K562 (cell line): Measurements from ENCODE around the gene TBCEL. TPM values are rescaled to one million over a fixed set of nuclear protein-coding genes. Genes with fewer than 3 reads are reported as not detected.

Source experiments
- ATAC-seq: fragments of 200-7000 bp; cut with Tn5 transposase; 3 replicates; pipeline ENCODE4 v1.9.1; 2020; ENCODE audit warnings: moderate library complexity
- BruUV-seq: library from RNA; stranded (reverse); fragments of 400-500 nt; replicated peaks from 2 replicates; lab custom pipeline; 2021; lab: Mats Ljungman, UMichigan
- CTCF ChIA-PET: fragments of 300-600 bp; formaldehyde crosslinking; extraction: SDS; loops from one replicate; lab custom pipeline; 2021; ENCODE audit warnings: low intra/inter-chr PET ratio; lab: Yijun Ruan, JAX
- POLR2A ChIA-PET: fragments of 300-600, 350-650 bp; sonication (Branson Sonifier 250); formaldehyde crosslinking; extraction: SDS; loops from one replicate; lab custom pipeline; 2021; ENCODE audit warnings: antibody characterized with exemption, inconsistent platforms; lab: Yijun Ruan, JAX
- DNase-seq, 4 experiments: peaks; one replicate each; pipeline versions ENCODE4 v3.0.0 to v3.0.0-alpha.2; 2011 to 2018; ENCODE audit warnings: low spot score in 3 of 4, mixed read lengths in 3 of 4; ENCODE audit errors: extremely low read depth in 1 of 4
- FAIRE-seq: peaks from 2 replicates; lab custom pipeline; 2011; peaks lifted over from hg19 to GRCh38; lab: Jason Lieb, UNC
- H2AFZ ChIP-seq: 2 replicates; pipeline ENCODE4 v1.6.0; 2011; ENCODE audit warnings: low read depth, low read length, control low read depth, inconsistent platforms
- H3K27ac ChIP-seq: fragments of 200-600 bp; 3 replicates; pipeline ENCODE4 v1.8.0; 2011; ENCODE audit warnings: low read depth, mild to moderate bottlenecking, control low read depth, inconsistent platforms, low read length, moderate library complexity, mixed read lengths; ENCODE audit errors: extremely low read depth
- H3K27me3 ChIP-seq, 2 experiments: fragments of 300-600 bp in 1 of 2; 2 replicates in 1 of 2; 3 replicates in 1 of 2; pipeline versions ENCODE4 v1.6.0 to v1.8.0; 2011; ENCODE audit warnings: inconsistent platforms in 2 of 2, low read length in 2 of 2, mild to moderate bottlenecking in 1 of 2, mixed read lengths in 1 of 2, moderate library complexity in 1 of 2; ENCODE audit not compliant: control insufficient read depth in 2 of 2, insufficient read depth in 2 of 2
- H3K36me3 ChIP-seq: fragments of 300-600 bp; 3 replicates; pipeline ENCODE4 v1.8.0; 2011; ENCODE audit warnings: mild to moderate bottlenecking, low read length, inconsistent platforms; ENCODE audit not compliant: control insufficient read depth, insufficient read depth
- H3K4me1 ChIP-seq, 2 experiments: fragments of 200-600 bp in 1 of 2; replicated peaks in 1 of 2; 2 replicates in 1 of 2; 3 replicates in 1 of 2; pipeline versions ENCODE4 v1.5.1 to v1.8.0; 2011; ENCODE audit warnings: inconsistent platforms in 2 of 2, low read length in 2 of 2, mild to moderate bottlenecking in 1 of 2, mixed read lengths in 1 of 2, moderate library complexity in 1 of 2; ENCODE audit not compliant: control insufficient read depth in 2 of 2, insufficient read depth in 2 of 2
- H3K4me2 ChIP-seq: 2 replicates; pipeline ENCODE4 v1.6.1; 2011; ENCODE audit warnings: low read length, control low read depth, inconsistent platforms, mixed read lengths; ENCODE audit not compliant: insufficient read depth
- H3K4me3 ChIP-seq: fragments of 200-600 bp; sonication (generic), shearing (Covaris generic); 2 replicates; pipeline ENCODE4 v1.5.1; 2016; ENCODE audit warnings: control low read depth, inconsistent platforms
- H3K79me2 ChIP-seq: fragments of 200-600 bp; 3 replicates; pipeline ENCODE4 v1.8.0; 2011; ENCODE audit warnings: low read length, inconsistent platforms; ENCODE audit not compliant: control insufficient read depth, insufficient read depth
- H3K9ac ChIP-seq, 2 experiments: 2 replicates each; pipeline versions ENCODE4 v1.6.0 to v1.6.1; 2011; ENCODE audit warnings: low read depth in 2 of 2, low read length in 2 of 2, control low read depth in 1 of 2, inconsistent platforms in 1 of 2, mild to moderate bottlenecking in 1 of 2, mixed read lengths in 1 of 2; ENCODE audit not compliant: insufficient read depth in 1 of 2
- H3K9me1 ChIP-seq: one replicate; pipeline ENCODE4 v1.6.0; 2011; ENCODE audit warnings: inconsistent platforms, mild to moderate bottlenecking, low read length, moderate library complexity; ENCODE audit not compliant: control insufficient read depth, insufficient read depth
- H3K9me3 ChIP-seq: replicated peaks from 2 replicates; pipeline ENCODE4 v1.5.1; 2011; ENCODE audit warnings: low read depth, low read length, inconsistent platforms; ENCODE audit not compliant: control insufficient read depth, insufficient read depth
- H4K20me1 ChIP-seq: replicated peaks from 2 replicates; pipeline ENCODE4 v1.6.1; 2011; ENCODE audit warnings: low read length, inconsistent platforms, mixed read lengths; ENCODE audit not compliant: control insufficient read depth, insufficient read depth
- CCAR2 ChIP-seq: fragments of 200-400 bp; formaldehyde crosslinking; IDR thresholded peaks from 2 replicates; pipeline ENCODE4 v1.6.1; 2017; ENCODE audit warnings: mild to moderate bottlenecking, low read depth, low read length
- RBM15 ChIP-seq: fragments of 200-400 bp; formaldehyde crosslinking; IDR thresholded peaks from 2 replicates; pipeline ENCODE4 v1.6.1; 2018; ENCODE audit warnings: mild to moderate bottlenecking, low read length, moderate library complexity; ENCODE audit not compliant: insufficient read depth
- SMARCE1 ChIP-seq: fragments of 450-650 bp; IDR thresholded peaks from 2 replicates; pipeline ENCODE4 v1.7.1; 2016; ENCODE audit warnings: mild to moderate bottlenecking
- ZNF57 ChIP-seq: fragments of 450-650 bp; formaldehyde crosslinking; IDR thresholded peaks from 2 replicates; pipeline ENCODE4 v1.4.0; 2020; ENCODE audit warnings: mild to moderate bottlenecking, moderate library complexity
- ZNF695 ChIP-seq: fragments of 450-650 bp; formaldehyde crosslinking; IDR thresholded peaks from 2 replicates; pipeline ENCODE4 v1.4.0; 2020; ENCODE audit warnings: mild to moderate bottlenecking, moderate library complexity
- WGBS: fragments of 100-300 bp; shearing (Covaris generic); methylation state at CpG from one replicate; pipeline ENCODE4 v1.1.6; 2016; ENCODE audit warnings: low coverage, mixed read lengths; ENCODE audit not compliant: insufficient coverage; ENCODE audit errors: missing lambda C conversion rate; 5-methylcytosine and 5-hydroxymethylcytosine counted together
- in situ Hi-C: fragments of 300-500 bp; cut with MboI; formaldehyde crosslinking; loops from 4 replicates; pipeline ENCODE4 v1.15.0; 2018; ENCODE audit warnings: inconsistent platforms, mixed read lengths
- intact Hi-C: fragments of 100-400 bp; cut with micrococcal nuclease; formaldehyde crosslinking; loops from 2 replicates; pipeline ENCODE4 v1.14.2; 2022
- polyA plus RNA-seq, 8 experiments: library from polyadenylated mRNA; depleted of rRNA in 4 of 8; stranded (reverse) in 5 of 8; unstranded in 3 of 8; fragments of >200 nt; fragmentation: Nextera tagmentation in 2 of 8; fragmentation: Illumina TruSeq in 1 of 8; extraction: Ambion mirVana in 2 of 8; extraction: Trizol in 1 of 8; gene quantifications; 2 replicates each; pipeline versions ENCODE4 v1.2.1 to v1.2.3, GENCODE V29; 2011 to 2014; ENCODE audit warnings: inconsistent platforms in 1 of 8, missing spikeins in 1 of 8
- total RNA-seq, 7 experiments: library from RNA; depleted of rRNA in 6 of 7; stranded (reverse); fragments of >200 nt in 6 of 7; fragmentation: Illumina TruSeq in 2 of 7; extraction: Trizol in 2 of 7; gene quantifications; 2 replicates each; pipeline versions ENCODE4 v1.2.1 to v1.2.3, GENCODE V29; 2011 to 2021; ENCODE audit warnings: low replicate concordance in 1 of 7
- TF ChIP-seq, protein P1 (sequence below): fragments of 450-650 bp; IDR thresholded peaks from 2 replicates; pipeline ENCODE4 v1.6.1; 2017; ENCODE audit warnings: antibody characterized with exemption
- TF ChIP-seq, protein P2 (sequence below): fragments of 150-350 bp; IDR thresholded peaks from 2 replicates; pipeline ENCODE4 v1.6.1; 2014; ENCODE audit warnings: low read depth, mild to moderate bottlenecking, low read length, borderline replicate concordance
- TF ChIP-seq, protein P3 (sequence below): fragments of 450-650 bp; IDR thresholded peaks from 2 replicates; pipeline ENCODE4 v1.6.1; 2018; ENCODE audit not compliant: partially characterized antibody
- TF ChIP-seq, protein P4 (sequence below): fragments of 250-450 bp; sonication (Bioruptor Pico); IDR thresholded peaks from 2 replicates; pipeline ENCODE4 v1.5.0; 2021

TBCEL gene
- total and polyA plus RNA-seq, 9 of the 15 experiments (the other 6 are each of a cell fraction or from before 2014, with no cell fraction given) = 0.39 to 2.3 (median 1.4) TPM

DNA sequence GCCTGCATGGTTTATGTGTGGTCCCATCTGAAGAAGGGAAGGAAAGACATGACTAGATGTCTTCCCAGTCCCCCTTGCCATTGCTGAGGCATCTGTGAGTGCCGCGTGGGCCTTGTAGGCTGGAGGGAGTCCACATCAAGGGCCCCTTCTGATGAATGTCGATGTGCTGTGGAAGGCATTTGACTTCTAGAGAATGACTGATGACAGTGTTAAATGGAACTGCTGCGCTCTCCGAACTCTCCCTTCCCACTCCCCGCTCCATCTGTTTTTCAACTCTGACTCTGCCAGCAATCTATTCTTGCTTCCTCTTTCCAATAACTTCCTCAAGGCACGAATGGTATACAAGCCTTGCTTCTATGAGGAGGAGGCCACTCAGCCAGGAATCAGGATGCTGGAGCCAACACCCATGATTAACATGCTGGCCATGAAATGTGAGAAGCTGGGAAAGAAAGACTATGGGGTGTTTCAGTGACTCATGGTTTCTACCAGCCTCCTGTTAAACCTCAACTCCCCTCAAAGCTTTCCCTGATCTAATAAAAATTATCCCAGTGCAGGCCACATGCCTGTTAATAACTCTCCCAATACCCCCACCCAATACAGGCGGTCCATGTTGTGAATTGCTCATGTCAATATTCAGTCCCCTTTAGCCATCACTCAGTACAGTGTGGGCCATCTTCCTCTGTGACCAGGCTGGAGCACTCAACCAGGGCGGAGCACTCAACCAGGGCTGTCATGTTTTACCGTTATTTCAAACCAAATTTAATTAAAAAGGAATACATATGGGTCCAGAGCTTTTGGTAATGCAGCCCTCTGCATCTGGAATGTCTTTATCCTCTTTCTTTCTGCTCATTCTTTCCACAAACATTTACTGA, 46.4 kb upstream of the TBCEL start:
- Histone ChIP-seq H3K9me3 (no peaks in the 10 kb centered on the region), H3K27me3 (peaks cover 0 to 7% of the 10 kb centered on the region in 2 experiments; a peak in 2 of 5 replicates), H3K9me1 (no peaks in the 10 kb centered on the region), H4K20me1 (no peaks in the 10 kb centered on the region; the same call in 1 of the 2 replicates), H3K4me1 (no peaks in the 10 kb centered on the region), H3K79me2 (no peaks in the 10 kb centered on the region), H3K9ac (no peak overlapping the region), H3K27ac (no peak overlapping the region), H3K4me2 (no peak overlapping the region), H2AFZ (no peak overlapping the region), H3K36me3 (no peaks in the 10 kb centered on the region), H3K4me3 (no peak overlapping the region)
- no peak for DNase-seq
- POLR2A ChIA-PET = no interaction called here
- CTCF ChIA-PET = interaction anchor here (0.6 kb wide), 1 partner anchor 114 kb away, joined by 3 read pairs; no protein-coding TSS in a partner anchor
- no TSS peak for BruUV-seq
- 0% methylated on average over 10 of the region's 10 CpGs for WGBS
- no peak for FAIRE-seq
- in situ Hi-C loops = no loop called here
- ATAC-seq = no peak
- TF ChIP-seq RBM15 (no peak), ZNF57 (CRISPR knock-in tag) (no peak), CCAR2 (no peak), ZNF695 (CRISPR knock-in tag) (no peak), SMARCE1 (no peak)
- TF ChIP-seq, protein P1, sequence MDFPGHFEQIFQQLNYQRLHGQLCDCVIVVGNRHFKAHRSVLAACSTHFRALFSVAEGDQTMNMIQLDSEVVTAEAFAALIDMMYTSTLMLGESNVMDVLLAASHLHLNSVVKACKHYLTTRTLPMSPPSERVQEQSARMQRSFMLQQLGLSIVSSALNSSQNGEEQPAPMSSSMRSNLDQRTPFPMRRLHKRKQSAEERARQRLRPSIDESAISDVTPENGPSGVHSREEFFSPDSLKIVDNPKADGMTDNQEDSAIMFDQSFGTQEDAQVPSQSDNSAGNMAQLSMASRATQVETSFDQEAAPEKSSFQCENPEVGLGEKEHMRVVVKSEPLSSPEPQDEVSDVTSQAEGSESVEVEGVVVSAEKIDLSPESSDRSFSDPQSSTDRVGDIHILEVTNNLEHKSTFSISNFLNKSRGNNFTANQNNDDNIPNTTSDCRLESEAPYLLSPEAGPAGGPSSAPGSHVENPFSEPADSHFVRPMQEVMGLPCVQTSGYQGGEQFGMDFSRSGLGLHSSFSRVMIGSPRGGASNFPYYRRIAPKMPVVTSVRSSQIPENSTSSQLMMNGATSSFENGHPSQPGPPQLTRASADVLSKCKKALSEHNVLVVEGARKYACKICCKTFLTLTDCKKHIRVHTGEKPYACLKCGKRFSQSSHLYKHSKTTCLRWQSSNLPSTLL = no peak
- TF ChIP-seq, protein P2, sequence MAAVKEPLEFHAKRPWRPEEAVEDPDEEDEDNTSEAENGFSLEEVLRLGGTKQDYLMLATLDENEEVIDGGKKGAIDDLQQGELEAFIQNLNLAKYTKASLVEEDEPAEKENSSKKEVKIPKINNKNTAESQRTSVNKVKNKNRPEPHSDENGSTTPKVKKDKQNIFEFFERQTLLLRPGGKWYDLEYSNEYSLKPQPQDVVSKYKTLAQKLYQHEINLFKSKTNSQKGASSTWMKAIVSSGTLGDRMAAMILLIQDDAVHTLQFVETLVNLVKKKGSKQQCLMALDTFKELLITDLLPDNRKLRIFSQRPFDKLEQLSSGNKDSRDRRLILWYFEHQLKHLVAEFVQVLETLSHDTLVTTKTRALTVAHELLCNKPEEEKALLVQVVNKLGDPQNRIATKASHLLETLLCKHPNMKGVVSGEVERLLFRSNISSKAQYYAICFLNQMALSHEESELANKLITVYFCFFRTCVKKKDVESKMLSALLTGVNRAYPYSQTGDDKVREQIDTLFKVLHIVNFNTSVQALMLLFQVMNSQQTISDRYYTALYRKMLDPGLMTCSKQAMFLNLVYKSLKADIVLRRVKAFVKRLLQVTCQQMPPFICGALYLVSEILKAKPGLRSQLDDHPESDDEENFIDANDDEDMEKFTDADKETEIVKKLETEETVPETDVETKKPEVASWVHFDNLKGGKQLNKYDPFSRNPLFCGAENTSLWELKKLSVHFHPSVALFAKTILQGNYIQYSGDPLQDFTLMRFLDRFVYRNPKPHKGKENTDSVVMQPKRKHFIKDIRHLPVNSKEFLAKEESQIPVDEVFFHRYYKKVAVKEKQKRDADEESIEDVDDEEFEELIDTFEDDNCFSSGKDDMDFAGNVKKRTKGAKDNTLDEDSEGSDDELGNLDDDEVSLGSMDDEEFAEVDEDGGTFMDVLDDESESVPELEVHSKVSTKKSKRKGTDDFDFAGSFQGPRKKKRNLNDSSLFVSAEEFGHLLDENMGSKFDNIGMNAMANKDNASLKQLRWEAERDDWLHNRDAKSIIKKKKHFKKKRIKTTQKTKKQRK = no peak
- TF ChIP-seq, protein P3, sequence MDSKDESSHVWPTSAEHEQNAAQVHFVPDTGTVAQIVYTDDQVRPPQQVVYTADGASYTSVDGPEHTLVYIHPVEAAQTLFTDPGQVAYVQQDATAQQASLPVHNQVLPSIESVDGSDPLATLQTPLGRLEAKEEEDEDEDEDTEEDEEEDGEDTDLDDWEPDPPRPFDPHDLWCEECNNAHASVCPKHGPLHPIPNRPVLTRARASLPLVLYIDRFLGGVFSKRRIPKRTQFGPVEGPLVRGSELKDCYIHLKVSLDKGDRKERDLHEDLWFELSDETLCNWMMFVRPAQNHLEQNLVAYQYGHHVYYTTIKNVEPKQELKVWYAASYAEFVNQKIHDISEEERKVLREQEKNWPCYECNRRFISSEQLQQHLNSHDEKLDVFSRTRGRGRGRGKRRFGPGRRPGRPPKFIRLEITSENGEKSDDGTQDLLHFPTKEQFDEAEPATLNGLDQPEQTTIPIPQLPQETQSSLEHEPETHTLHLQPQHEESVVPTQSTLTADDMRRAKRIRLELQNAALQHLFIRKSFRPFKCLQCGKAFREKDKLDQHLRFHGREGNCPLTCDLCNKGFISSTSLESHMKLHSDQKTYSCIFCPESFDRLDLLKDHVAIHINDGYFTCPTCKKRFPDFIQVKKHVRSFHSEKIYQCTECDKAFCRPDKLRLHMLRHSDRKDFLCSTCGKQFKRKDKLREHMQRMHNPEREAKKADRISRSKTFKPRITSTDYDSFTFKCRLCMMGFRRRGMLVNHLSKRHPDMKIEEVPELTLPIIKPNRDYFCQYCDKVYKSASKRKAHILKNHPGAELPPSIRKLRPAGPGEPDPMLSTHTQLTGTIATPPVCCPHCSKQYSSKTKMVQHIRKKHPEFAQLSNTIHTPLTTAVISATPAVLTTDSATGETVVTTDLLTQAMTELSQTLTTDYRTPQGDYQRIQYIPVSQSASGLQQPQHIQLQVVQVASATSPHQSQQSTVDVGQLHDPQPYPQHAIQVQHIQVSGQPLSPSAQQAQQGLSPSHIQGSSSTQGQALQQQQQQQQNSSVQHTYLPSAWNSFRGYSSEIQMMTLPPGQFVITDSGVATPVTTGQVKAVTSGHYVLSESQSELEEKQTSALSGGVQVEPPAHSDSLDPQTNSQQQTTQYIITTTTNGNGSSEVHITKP = no peak
- TF ChIP-seq, protein P4, sequence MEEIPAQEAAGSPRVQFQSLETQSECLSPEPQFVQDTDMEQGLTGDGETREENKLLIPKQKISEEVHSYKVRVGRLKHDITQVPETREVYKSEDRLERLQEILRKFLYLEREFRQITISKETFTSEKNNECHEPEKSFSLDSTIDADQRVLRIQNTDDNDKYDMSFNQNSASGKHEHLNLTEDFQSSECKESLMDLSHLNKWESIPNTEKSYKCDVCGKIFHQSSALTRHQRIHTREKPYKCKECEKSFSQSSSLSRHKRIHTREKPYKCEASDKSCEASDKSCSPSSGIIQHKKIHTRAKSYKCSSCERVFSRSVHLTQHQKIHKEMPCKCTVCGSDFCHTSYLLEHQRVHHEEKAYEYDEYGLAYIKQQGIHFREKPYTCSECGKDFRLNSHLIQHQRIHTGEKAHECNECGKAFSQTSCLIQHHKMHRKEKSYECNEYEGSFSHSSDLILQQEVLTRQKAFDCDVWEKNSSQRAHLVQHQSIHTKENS (CRISPR knock-in tag) = no peak
- intact Hi-C loops = no loop called here
